GM18907 (cell line): Measurements from ENCODE around the gene PITX1.

Source experiments
- ATAC-seq: cut with Tn5 transposase; IDR thresholded peaks from one replicate; pipeline ENCODE4 v1.9.1; 2021; ENCODE audit warnings: mild to moderate bottlenecking, moderate library complexity; ENCODE audit not compliant: unreplicated experiment

Gene PITX1

GRCh38 chr5:135042595-135042994 lies 8.6 kb upstream of the PITX1 start:
- ATAC-seq: no peak

- ATAC-seq: no peak
These were observed 7.7 kb upstream of the PITX1 start for GRCh38 chr5:135041726-135042125.

DNA sequence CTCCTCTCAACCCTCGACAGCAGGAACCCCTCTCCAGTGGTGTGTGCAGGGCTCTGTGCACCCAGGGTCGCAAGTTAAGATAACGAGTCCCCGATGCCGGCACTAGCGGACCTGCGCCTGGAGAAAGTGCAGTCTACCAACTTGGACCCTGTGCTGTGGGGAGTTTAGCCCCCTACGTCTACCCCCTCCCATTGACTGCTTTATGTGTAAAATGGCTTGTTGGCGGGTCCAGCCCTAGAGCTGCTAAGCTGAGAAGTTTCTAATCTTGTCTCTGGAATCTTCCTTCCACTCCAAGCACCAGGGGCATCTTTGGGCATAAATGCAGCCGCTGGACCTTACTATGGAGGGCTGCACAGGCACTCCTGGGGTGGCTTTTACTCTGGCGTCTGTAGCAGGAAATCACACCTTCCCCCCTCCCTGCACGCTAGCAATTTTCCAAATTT lies 7.1 kb upstream of the PITX1 start:
- ATAC-seq: no peak

DNA sequence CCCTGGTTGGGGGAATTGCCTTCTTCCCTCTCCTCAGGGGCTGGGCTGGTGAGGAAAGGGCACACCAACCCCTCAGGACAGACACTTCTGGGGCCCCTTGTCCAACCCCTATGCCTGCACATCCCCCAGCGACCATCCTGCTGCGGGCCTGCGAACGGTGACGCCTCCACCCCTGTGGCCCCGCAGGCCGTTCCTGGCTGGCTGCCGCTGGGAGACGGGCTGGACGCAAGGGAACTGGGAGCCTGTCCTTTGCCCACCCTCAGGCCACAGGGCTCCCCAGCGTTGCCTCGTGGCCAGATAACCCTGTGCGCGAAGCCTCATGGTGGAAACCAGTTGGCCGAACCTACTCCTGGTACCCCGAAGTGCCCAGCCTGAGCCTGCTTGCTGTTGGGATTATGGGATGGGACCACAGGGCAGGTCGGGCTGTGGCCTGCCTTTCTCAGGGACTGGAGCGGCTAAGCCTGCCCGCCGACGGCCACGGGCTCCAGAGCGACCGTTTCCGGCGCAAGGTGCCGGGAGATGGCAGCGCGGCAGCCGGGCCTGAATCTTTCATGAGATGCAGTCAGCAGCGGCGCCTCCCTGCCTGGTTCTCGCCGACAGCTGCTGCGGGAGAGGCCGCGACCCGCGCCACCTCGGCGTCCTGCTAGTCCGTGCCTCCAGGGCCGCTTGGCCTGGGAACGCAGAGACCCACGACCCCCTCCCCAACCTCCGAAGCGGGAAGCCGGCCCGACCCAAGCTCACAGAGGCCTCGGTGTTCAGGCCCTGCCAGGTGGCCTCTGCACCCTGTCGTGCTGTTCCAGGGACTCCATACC lies 6.5 kb upstream of the PITX1 start:
- ATAC-seq: no peak

GRCh38 chr5:135040034-135040332 lies 6.0 kb upstream of the PITX1 start:
- ATAC-seq: no peak

GRCh38 chr5:135039271-135040033 lies 5.4 kb upstream of the PITX1 start:
- no peak for ATAC-seq

GRCh38 chr5:135038813-135039270 lies 4.8 kb upstream of the PITX1 start:
- ATAC-seq: no peak

GRCh38 chr5:135038205-135038812 lies 4.3 kb upstream of the PITX1 start:
- ATAC-seq: no peak

DNA sequence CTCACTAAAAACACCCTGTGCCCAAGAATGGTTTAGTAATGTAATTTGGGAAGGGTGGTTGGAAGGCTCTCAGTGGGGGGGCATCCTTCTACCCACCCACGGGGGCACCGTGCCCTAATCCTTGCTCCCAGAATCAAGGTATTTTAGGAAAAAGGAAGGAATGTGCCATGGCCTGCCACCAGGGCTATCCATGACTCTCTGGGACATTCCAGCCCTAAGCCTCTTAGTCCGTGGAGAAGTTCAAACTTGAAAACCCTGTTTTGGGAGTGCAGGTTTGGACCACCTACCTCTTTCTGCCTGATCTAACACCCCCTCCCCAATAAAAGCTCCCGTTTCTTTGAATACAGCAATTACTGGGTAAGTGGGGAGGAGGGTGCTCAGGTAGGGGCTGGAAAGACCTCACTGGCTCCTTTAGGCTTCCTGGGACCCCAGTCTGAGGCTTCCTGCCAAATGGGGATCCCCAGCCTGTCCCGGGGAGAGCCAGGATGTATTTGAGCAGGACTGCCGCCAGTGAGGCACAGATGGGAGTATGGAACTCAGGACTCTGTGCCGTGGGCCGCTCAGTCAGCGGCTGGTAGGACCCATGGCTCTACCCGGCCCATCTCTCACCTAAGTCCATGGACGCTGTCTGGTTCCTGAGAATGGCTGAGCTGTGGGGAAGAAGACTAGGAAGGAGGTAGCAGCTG lies 3.6 kb upstream of the PITX1 start:
- ATAC-seq: no peak

DNA sequence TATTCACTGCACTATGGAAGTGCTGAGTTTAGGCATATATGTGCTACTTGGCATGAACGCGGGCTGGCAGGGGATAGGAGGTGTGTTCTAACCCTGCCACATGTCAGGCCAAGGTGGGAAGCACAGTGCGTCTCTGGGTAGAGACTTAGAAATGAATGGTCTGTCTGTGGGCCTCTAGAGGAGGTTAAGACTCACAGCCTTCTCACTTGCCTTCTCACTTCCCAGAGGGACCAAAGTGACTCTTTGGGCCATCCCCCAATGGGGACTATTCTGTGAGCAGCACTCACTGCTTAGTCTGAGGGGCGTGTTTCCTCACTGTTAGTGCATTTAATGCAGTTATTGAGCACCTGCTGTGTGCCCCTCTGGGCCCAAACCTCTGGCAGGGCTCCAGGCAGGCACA lies 2.4 kb upstream of the PITX1 start:
- no peak for ATAC-seq

DNA sequence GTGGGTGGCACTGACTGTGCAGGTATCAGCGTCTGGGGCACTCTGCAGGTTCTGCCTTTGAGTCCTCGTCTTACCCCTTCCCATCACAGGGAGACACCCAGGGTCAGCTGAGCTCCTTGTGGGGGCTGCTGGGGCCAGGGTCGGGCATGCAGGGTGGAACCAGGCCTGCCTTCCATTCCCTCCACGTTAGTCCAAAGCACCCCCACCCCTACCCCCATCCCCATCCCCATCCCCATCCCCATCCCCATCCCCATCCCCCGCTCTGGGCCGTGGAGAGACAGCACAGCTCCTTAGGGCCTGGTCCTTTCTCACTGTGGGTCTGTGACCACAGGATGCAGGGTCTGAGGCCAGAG lies 1.6 kb upstream of the PITX1 start:
- ATAC-seq: no peak

DNA sequence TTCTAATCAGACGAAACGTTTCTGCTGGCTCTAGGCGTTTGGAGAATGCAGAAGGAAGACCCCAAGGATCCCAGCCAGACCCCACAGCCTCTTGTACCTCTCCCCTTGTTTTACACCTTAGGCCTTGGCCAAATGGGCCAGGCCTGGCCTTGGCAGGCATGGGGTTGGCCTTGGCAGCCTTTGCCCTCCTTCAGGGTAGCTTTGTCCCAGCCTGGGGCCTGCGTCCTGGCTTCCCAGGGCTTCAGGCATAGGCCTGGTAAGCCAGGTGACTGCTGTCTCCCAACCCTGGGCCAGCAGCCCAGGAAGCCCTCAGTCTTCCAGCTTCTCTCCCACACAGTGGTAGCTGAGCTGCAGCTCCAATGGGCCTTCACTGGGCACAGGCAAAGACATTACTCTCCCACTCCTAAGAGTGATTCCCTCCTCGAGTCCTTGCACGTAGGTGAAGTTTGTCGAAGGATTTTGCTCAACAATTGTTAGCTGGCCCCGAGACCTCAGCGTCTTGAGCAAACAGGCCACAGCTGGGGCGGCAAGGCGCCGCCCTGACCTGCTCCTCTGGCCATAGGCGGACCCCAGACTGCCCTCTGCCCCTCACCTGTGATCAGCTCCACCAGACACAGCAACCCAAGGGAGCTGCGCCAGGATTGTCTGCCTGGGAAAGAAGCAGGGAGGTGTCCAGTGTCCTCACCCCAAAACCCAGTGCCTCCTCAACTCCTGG lies 1.1 kb upstream of the PITX1 start:
- no peak for ATAC-seq

DNA sequence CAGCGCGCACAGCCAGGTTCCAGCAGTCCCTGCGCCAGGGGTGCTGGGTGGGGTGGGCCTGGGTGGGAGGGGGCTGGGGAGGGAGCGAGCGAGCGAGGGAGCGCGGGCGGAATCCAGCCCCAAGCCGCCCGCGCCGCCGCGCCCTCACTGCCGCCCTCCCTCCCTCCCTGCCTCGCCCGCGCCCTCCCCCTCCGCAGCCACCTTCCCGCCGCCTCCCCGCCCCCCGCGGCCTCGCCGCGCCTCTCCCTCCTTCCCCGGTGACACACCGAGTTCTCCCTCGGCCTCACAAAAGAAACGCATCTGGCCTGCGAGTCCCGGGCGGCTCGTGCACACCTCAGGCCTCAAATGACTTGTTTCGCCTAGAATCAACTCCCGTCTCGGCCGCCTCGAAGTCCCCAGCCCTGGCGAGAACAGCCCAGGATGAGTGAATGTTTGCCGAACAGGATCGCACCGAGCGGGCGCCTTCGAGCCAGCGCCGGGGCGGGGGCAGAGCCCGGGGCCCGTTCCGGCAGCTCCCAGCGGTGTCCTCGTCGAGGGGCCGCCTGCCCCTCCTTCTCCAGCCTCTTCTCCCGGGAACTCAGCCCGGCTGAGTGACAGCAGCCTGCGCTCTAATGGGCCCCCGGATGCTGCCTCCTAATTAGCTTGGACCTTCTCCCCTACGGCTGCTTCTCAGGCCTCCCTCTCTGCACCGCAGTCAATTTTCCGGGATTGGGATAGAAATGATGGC lies 371 bp upstream of the PITX1 start:
- no peak for ATAC-seq

DNA sequence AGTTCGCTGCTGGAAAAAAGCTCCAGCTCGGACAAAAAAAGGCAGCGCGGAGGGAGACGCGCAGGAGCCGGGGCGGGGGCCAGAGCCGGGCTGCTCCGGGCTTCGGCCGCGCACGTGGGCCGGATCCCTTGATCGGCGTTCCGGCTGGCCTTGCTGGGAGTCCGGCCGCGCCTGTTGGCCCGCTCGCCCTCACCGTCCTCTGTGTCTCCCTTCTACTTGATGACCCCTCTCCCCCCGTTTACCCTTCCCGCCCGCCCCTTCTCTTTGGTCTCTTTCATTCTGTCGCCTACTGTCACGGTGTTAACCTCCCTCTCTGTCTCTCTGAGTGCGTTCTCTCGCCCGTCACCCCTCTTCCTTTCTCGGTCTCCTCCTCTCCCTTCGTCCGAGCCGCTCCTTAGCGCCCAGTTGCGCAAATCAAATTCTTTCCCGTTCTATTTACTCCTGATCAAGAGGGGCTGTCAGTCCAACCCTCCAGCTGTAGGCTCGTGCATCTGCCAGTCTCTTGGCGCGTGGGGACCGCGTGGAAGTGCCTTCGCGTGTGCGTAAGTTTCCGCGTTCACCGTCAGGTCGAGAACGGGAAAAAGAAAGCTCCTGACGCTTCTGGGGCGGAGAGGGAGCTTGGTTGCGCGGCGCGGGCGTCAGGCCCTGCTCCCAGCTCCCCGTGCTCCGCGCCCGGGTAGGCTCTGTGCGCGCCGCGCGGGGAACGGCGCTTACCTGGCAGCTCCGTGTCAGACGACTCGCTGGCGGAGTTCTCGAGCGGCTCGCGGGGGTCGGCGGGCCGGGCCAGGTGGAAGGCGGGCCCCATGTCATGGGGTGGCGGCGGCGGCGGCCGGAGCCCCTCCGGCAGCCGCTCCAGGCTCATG lies 798 bp downstream of the PITX1 start:
- ATAC-seq: no peak

GRCh38 chr5:135032695-135032998 lies 1.4 kb downstream of the PITX1 start:
- ATAC-seq: no peak

GRCh38 chr5:135031813-135032694 lies 2.0 kb downstream of the PITX1 start:
- no peak for ATAC-seq

DNA sequence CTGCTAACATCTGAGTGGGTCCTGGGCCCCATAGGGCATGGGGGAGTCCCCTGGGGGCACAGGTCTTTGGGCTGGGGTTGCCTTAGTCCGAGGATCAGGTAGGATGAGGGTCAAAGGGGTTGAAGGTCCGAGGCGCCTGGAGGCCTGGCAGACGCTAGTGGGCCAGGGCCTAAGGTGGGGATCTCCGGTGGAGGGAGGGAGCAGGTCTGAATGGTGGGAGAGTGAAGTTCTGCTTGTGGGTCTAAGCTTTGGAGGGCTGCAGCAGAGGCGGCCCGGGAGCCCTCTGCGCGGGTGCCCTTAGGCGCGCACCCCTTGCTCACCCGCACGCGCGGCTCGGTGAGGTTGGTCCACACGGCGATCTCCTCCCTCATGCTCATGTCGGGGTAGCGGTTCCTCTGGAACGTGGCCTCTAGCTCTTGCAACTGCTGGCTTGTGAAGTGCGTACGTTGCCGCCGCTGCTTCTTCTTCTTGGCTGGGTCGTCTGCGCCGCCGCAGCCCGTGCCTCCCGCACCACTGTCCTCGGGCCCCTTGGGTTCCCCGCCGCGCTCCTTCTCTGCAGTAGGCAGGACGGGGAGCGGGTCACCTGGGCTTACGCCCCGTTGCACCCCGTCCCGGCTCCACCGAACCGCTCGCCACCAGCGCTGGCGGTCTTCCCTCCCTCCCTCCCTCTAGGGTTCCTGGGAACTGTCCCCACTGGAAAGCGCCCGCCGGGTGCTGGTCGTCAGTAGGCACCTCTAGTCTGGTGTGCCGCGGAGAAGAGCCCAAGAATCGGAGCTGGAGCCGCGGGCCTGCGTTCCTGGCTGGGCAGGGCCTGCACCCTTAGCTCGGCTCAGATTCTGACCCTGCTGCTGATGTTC lies 2.8 kb downstream of the PITX1 start:
- ATAC-seq: no peak
